ENCODE data around the gene LPCAT1.

GRCh38 chr5:1473746-1474145 is 50.0 kb downstream of the LPCAT1 start:
- no peak for TF ChIP-seq YY1 (IDR thresholded peaks at IDR 0.05; ENCODE audit: insufficient read depth, insufficient read length)
- no peak for TF ChIP-seq ZNF274 (IDR thresholded peaks at IDR 0.05; ENCODE audit: low read depth, low read length)
- TF ChIP-seq SUZ12 (IDR thresholded peaks at IDR 0.05; ENCODE audit: extremely low read depth, insufficient read depth, insufficient read length), result no peak
